GM18520 (cell line): ENCODE results near the gene ATP9B.
A peak's percentile ranks its signal among the peaks of the same experiment; 100 is the strongest.

ENCODE experiments used
- ATAC-seq: cut with Tn5 transposase; IDR thresholded peaks from one replicate; pipeline ENCODE4 v1.9.1; 2021; ENCODE audit not compliant: unreplicated experiment

The ATP9B gene

GRCh38 chr18:79405019-79405780 lies 336.0 kb downstream of the ATP9B start:
- ATAC-seq: no peak

GRCh38 chr18:79405781-79406575 lies 336.8 kb downstream of the ATP9B start:
- peak; percentile 59 for ATAC-seq

- no peak for ATAC-seq
These were observed 337.5 kb downstream of the ATP9B start for GRCh38 chr18:79406708-79407107.

GRCh38 chr18:79409313-79409712 lies 340.1 kb downstream of the ATP9B start:
- ATAC-seq: no peak

GRCh38 chr18:79410171-79410641 lies 341.0 kb downstream of the ATP9B start:
- no peak for ATAC-seq

GRCh38 chr18:79410731-79411613 lies 341.8 kb downstream of the ATP9B start:
- no peak for ATAC-seq

GRCh38 chr18:79411614-79412526 lies 342.7 kb downstream of the ATP9B start:
- ATAC-seq: no peak

- no peak for ATAC-seq
These were observed 343.8 kb downstream of the ATP9B start for GRCh38 chr18:79413025-79413424.

GRCh38 chr18:79413426-79413825 lies 344.2 kb downstream of the ATP9B start:
- ATAC-seq: no peak

GRCh38 chr18:79413901-79414300 lies 344.7 kb downstream of the ATP9B start:
- no peak for ATAC-seq

- ATAC-seq: no peak
These were observed 347.0 kb downstream of the ATP9B start for GRCh38 chr18:79416022-79416676.

- no peak for ATAC-seq
These were observed 347.5 kb downstream of the ATP9B start for GRCh38 chr18:79416677-79417052.

GRCh38 chr18:79418236-79418635 lies 349.0 kb downstream of the ATP9B start:
- no peak for ATAC-seq

GRCh38 chr18:79418642-79419041 lies 349.4 kb downstream of the ATP9B start:
- ATAC-seq: no peak

GRCh38 chr18:79420033-79420745 lies 351.0 kb downstream of the ATP9B start:
- no peak for ATAC-seq

GRCh38 chr18:79421275-79421857 lies 352.2 kb downstream of the ATP9B start:
- no peak for ATAC-seq

GRCh38 chr18:79422022-79422782 lies 353.0 kb downstream of the ATP9B start:
- peak; percentile 73 for ATAC-seq

- ATAC-seq: no peak
These were observed 353.6 kb downstream of the ATP9B start for GRCh38 chr18:79422783-79423165.
